Dermis microvascular lymphatic vessel endothelial cell (primary cell): Measurements from ENCODE around the gene ZNF414. TPM values are rescaled to one million over a fixed set of nuclear protein-coding genes. Genes with fewer than 3 reads are reported as not detected.
"Not testable (repeated sequence)": the region's sequence is repeated elsewhere in the genome, so short reads cannot be mapped to it uniquely, and the experiment has no call there.

ENCODE experiments used
- DNase-seq, 2 donors: peaks; one replicate each; pipeline versions ENCODE4 v3.0.0 to v3.0.0-alpha.2; 2010; ENCODE audit warnings: low read depth in 2 of 2
- total RNA-seq: library from RNA; depleted of rRNA; stranded (reverse); fragments of >200 nt; gene quantifications from 2 replicates; pipeline ENCODE4 v1.2.1, GENCODE V29; 2014

ZNF414 gene
- total RNA-seq, 1 donor from 2014 or later: 3.3 TPM

DNA sequence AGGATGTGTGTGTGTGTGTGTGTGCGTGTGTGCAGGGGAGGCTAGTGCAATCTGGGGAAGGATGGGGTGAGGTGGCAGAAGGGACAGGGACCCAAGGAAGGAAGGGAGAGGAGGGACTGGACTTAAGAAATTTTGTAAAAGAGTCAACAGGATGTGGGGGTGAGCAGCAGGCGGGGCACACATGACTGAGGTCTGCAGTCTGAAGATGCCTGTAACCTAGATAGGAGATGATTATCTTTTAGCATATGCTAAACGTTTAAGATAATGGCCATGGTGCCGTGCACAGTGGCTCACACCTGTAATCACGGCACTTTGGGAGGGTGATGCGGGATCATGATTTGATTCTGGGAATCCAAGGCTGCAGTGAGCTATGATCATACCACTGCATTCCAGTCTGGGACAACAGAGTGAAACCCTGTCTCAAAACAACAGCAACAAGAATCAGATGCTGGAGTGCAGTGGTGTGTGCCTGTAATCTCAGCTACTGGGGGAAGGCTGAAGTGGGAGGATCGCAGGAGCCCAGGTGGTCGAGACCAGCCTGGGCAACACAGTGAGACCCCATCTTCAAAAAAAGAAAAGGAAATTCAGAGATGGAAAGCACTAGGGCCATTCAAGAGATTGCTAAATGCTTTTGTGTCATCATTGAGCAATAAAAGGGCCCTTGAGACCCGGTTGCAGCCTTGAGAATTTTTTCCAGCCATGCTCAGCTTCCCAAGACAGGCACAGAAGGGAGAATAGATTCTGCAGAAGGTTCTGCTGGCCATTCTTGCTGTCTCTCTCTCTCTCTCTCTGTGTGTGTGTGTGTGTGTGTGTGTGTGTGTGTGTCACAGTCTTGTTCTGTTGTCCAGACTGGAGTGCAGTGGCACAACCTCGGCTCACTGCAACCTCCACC, 3.8 kb upstream of the ZNF414 start:
- no peak for DNase-seq

DNA sequence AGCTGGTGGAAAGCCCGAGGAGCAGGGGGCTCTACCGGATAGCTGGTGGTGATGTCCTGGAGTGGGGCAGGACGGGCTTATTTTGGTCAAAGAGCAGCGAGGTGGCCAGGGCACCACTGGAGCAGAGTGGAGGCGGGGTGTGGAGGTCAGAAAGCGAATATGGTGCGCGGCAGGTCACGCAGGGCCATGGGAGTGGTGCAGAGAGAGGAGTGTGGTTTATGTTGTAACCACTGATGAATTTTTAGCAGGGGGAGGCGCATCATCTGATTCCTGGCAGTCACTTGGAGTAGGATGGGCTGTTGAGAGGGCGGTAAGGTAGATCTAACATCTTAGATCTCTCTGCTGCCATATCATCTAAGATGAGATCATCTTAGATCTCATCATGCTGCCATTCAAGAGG, 1.4 kb upstream of the ZNF414 start:
- no peak for DNase-seq

DNA sequence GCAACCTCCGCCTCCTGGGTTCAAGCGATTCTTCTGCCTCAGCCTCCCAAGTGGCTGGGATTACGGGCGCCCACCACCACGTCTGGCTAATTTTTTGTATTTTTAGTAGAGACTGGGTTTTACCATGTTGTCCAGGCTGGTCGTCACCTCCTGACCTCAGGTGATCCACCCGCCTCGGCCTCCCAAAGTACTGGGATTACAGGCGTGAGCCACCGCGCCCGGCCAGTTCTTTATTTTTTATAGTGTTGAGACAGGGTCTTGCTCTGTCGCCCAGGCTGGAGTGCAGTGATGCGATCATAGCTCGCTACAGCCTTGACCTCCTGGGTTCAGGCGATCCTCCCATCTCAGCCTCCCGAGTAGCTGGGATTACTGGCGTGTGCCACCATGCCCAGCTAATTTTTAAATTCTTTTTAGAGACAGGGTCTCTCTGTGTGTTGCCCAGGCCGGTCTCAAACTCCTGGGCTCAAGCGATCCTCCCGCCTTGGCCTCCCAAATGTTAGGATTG, 590 bp upstream of the ZNF414 start:
- not testable (repeated sequence) for DNase-seq

DNA sequence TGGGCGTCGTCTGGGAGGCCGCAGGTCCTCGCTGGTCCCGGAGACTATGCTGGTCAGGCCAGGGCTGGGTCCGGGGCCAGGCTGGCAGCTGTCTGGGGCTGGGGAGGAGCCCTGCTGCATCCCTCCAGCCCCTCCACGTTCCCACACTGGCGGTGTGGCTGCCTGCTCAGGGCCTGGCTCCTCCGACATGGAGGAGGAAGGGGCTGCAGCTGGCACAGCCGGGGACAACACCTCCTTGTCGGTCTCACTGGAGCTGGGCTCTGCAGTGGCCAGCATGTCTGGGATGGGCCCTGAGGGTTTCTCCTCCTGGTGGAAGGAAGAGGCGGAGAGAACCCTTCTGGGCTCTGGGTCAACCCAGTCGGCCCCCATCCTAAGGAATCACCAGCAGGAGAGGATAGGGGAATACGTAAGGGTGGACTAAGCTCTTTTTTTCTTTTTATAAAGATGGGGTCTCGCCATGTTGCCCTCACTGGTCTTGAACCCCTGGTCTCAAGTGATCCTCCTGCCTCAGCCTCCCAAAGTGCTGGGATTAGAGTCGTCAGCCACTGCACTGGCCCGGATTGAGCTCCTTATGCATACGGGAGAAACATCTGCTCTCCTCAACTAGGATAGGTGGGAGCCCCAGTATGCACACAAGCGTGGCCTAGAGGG, 806 bp downstream of the ZNF414 start:
- no peak for DNase-seq

DNA sequence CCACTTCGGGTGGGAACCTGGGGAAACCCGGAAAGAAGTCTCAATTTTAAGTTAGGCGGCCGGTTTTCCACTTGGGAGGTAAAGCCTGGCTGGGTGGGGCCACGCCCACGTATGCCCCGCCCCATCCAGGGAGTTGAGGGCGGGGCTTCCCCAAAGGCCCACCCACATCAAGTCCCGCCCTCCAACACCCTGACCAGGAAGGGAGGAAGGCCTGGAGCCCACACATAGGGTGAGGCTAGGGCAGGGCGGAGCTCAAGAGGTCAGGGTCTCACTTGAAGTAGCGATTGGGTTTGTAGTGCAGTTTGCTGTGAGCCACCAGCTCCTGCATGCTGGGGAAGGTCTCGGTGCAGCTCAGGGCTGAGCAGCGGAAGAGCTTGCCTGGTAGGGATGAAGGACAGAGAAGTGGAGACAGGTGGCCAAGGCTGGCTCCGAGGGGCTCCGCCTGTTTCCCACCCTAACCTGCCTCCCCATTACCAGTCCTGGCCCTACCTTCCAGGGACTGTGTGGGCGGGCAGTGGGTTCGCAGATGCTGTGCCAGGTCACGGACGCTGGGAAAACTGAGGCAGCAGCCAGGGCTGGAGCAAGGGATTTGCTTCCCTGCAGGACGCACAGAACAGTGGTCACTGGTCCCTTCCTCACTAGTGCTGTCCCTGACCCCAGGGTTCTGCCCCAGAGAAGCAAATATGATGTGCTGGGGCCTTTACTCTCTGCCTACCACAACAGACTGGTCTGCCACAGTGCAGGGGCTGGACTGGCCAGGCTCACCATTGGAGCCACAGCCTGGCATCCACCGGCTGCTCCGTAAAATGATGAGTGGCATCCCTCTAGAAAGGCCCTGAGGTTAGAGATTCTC, 1.6 kb downstream of the ZNF414 start:
- DNase-seq: peak in 1 of 2 donors; percentile 18

DNA sequence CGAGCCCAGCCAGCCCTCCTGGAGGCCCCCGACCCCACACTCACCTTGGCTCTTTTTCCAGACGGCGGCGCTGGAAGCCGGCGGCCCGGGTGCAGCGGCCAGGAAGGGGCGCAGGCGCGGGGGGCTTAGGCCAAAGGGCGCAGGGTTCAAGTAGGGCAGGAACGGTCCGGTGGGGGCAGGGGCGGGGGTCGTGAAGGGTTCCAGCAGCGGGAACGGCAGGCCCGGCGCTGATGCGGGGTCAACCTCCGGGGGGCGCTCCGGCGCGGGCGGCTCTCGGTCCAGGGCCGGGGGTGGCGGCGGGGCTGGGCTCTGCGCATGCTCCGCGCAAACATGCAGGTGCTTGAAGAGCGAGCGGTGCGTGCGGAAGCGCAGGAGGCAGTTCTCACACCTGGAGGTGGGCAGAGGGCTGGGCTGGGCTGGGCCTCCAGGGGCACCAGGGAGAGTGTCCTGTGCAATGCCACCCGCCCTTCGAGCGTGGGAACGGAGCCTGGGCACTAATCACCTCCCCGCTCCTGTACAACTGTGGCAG, 2.3 kb downstream of the ZNF414 start:
- no peak for DNase-seq

DNA sequence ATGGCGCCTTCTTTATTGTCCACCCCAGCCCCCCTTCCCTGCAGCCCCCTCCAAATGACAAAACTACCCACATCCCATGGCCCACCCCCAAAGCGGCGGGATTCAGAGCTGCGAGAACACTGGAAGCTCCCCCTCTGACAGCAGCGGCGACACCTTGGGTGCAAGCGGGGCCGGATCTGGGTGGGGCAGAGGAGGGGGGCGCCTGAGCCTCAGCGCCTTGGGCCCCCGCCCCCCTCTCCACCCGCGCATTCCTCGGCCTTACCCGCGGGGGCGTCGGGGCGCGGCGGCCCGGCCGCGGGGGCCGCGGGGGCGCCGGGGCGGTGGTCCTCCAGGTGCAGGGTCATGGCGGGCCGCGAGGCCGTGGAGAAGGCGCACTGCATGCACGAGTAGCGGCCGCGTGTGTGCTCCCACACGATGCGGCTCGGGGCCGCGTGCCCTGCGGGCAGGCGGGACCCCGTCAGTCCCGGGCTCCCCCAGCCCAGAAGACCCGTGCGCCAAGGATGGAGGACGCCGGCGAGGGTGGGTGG, 3.3 kb downstream of the ZNF414 start:
- DNase-seq: no peak

DNA sequence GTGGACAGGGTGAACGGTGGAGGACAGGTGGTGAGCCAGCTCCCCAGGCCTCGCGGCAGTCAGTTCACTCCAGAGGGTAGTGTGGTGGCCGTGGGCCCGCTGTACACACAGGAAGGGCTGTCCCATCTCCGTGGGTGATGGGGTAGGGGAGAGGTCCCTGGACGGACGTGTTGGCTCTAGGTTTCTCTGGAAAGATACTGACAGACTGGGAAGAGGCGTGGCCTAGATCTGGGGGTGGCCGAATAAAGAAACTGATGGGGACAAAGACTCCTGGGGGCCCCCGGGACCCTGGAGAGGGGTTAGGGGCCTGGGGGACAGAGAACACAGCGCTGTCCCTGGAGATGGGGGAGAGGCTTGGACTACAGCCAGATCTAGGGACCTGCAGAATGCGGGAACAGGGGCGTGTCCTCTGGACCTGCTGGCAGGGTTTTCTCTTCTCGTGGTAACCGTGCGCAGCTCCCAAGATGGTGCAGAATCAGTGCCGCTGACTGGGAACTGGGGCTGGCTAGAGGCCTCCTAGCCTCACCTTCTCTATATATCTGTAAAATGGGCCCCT, 7.5 kb downstream of the ZNF414 start:
- no peak for DNase-seq

DNA sequence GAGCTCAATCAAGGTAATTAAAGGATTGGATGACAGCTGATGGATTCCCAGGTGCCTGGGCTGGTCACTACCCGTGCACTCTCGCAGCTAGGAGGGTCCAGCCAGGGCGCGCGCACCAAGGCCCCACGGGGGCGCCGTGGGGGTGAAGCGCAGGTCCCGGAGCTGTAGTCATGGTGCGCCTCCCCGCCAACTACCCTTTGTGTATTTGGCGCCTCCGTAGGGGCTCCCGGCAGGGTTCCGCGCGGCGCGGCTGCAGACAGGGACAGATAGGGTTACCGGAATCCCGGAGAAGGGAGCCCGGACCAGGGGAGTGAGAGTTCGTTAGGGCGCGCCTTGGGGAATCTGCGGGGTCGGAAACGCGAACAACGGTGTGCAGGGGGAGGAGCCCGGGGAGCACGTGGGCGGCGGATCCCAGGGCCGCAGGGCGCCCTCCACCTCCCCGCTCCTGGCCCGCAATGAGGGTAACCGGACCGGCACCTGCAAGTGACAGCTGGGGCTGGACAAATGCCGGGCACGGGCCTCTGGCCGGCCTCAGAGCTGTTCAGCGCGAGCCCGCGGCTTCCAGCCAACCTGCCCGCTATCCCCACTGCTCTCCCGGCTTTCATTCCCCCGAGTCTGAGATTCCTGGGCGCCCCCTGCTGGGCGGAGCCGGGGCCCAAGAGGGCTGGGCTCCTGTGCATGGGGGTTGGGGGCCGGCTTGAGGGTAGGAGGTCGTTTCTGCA, 8.1 kb downstream of the ZNF414 start:
- peak; percentile 40 to 71 for DNase-seq

DNA sequence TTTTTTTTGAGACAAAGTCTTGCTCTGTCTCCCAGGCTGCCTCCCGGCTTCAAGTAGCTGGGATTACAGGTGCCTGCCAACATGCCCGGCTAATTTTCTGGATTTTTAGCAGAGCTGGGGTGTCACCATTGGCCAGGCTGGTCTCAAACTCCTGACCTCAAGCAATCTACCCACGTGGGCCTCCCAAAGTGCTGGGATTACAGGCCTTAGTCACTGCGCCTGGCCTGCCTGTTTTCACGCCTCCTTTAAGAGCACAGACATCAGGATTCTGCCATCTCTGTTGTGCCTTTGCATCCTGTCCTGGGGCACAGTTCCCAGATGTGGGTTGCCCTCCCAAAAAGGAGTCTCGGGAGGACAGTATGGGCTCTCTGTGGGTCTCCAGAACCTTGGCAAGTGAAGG, 9.0 kb downstream of the ZNF414 start:
- DNase-seq: no peak

DNA sequence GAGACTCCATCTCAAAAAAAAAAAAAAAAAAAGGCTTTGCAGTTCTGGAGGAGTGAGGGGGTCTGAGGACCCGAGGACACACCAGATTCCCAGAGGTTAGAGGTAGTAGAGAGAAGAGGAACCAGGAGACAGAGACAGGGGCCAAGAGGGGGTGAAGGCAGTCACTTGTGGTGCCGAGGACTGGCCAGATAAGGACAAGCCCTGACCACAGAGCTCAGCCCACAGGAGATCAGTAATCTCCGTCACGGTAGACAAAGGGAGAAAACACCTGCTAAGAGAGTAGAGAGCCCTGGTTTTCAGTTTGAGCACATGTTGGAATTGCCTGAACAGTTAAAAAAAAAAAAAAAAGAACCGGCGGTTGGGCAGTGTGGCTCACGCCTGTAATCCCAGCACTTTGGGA, 9.8 kb downstream of the ZNF414 start:
- DNase-seq: no peak

DNA sequence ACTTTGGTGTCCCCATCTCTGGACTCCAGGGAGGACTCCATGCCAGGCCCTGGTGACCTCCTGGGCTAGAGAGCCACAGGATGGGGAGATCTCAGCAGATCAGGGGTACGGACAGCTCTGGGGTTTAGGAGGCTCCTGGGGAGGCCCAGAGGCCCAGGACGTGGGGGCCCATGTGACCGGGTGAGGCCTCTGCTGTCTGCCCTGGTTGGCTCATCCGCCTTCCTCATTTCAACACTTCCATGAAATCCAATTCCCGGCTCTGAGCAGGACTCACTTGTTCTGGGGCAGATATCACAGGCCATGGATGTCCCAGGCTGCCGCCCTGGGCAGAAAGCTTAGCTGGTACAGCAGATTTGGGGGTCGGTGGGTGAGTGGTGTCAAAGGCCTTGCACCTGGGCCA, 10.5 kb downstream of the ZNF414 start:
- DNase-seq: no peak

DNA sequence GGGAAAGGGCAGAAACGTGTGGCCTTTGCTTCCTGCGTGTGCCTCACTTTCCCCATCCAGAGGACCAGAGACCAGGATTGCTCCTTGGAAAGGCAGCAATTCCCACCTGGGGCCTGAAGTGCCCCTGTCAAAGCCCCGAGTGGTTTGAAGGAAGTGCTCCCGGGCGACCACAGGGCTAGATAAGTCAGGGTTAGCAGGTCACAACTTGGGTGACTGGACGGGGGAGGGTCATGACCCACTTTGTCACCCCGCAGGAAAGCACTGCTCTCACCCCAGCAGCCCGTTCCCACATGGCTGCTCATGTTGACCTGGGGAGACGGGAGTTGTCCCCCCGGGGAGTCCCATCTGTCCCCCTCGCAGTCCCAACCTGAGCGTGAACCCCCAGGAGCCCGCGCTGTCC, 12.0 kb downstream of the ZNF414 start:
- DNase-seq: no peak

DNA sequence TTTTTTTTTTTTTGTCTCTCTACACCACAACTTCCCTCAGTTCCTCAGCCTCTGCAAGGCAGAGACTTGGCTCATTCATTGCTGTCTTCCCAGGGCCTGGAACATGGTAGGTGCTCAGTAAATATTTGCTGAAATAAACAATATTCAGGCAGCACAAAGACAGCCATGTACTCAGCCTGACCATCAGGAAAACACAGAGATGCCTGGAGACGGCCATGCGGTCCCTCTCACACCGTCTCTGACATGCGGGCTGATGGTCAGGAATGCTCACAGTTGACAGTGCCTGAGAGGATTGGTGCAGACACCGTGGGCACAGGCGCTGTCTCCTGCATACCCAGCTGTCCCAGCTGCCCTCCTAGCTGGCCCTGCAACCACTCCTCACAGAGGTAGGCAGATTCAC, 12.5 kb downstream of the ZNF414 start:
- no peak for DNase-seq

DNA sequence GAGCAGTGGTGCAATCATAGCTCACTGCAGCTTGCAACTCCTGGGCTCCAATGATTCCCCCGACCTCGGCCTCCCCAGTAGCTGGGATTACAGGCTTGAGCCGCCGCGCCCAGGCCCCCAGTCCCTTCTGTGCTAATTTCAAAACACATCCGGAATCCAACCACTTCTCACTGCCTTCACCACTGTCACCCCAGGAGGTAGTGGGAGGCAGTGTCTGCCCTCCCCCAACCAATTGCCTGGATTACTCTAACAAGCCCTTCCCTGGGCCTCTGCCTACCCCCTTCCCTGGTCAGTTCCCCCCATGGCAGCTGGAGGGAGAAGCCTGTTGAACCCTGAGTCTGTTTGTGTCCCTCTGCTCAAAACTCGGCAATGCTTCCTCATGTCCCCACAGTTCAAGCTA, 13.8 kb downstream of the ZNF414 start:
- DNase-seq: no peak

DNA sequence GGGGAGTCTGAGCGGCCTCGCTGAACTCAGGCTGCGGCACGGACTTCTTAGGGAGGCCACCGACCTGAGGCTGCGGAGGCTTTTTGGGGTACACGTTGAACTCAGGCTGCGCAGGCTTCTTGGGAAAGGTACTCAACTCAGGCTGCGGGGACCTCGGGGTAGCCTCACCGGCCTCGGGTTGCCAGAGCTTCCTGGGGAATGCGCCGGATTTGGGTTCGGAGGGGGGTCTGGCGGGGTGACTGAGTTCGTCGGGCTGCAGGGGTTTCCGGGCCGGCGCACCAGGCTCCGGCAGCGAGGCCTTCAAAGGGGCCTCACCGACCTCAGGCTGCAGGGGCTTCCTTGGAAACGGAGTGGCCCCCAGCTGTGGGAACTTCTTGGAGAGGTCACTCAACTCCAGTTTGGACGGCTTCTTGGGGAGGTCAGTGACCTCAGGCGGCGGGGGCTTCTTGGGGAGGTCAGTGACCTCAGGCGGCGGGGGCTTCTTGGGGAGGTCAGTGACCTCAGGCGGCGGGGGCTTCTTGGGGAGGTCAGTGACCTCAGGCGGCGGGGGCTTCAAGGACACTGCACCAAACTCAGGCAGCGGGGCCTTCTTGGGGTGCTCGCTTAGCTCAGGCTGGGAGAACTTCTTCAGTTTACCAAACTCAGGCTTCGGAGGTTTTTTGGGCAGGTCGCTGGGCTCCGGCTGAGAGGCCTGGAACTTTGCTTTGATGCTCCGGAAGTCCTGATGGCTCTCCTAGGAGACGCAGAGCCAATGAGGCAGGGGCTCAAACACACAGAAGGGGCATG, 14.7 kb downstream of the ZNF414 start:
- DNase-seq: no peak

DNA sequence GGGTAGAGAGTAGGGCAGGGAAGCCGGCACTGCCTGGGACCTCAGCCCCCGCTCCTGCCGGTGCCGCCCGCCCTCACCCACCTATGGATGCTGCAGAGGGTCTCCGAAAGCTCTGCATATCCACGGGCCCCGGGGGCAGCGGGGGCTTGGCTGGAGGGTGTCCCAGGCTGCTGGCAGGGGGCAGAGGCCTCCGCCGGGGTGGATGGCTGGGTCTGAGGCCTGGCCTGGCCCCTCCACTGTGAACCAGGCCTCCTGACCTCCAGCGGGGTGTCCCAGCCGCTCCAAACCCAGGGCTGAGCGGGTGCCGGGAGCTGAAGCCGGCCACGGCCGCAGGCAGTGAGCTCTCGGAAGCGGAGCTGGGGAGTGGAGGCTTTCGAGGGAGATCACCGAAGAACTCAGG, 15.7 kb downstream of the ZNF414 start:
- no peak for DNase-seq

DNA sequence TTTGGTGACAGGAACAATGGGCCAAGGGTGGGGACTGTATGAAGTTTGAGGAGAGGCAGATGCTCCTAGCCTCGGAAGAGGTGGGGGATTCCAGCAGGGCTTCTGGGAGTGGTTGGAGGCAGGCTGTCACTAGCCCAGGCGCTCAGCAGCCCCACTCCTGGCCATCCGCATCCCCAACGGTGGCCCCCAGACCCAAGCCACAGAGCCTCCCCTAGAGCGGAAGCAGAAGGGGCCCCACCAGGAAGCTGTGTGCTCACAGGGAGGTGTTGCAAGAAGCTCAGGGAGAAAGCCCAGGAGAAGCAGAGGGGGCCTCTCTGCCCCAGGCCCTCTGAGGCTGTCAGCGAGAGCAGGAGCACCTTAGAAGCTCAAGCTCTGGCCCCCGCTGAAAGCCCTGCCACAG, 19.8 kb downstream of the ZNF414 start:
- DNase-seq: no peak

DNA sequence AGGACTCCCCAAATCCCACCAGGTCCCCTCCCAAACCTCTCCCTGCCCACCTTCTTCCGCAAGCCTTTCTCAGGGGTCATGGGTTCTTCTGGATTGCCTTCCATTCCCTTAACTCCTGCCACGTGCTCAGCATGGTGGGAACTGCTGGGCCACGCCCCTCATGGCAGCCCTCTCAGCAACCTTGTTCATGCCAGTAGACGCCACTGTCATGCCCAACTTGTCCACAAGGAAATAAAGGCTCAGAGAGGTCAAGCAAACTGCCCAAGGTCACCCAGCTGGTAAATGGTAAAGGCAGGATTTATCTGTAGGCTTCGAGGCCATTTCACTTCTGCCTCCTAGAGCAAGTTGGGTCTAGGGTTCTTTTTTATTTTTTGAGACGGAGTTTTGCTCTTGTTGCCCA, 22.4 kb downstream of the ZNF414 start:
- DNase-seq: no peak

DNA sequence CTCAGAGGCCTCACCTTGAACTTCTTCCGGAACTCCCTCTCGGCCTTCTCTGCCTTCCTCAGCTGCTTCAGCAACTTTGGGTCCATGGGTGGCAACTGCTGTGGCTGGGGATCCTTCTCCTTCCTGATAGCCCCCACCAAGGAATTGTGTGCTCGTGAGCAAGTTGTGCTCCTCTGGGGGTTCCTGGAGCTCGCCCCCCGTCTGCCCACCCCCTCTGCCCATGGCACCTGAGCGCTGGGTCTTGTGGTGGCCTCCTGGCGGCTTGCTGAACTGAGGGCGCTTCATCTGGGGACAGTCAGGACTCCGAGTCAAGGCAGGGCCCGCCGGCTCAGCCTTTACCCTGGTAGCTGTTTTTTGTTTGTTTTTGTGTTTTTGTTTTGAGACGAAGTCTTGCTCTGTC, 23.1 kb downstream of the ZNF414 start:
- no peak for DNase-seq
